Measurements from ENCODE around the gene POMGNT1.

The POMGNT1 gene

DNA sequence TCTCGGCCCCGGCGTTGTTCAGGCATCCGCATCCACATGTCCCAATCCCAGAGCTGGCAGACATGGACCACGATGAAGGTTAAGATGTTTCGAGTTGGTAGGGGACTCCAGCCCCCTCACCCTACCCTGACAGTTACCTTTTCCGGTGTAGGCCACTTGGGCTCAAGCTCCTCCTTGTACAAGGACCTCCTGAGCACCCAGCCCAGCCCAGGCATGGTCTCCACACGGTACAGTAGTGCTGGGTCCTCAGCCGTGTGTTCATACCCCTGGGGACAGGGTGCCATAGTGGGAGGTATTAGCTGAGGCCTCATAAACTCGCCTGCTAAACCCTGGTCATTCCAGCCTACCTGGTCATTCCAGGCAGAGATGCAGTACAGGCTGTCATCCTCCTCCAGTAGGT, 6.1 kb downstream of the POMGNT1 start:
- Histone ChIP-seq H3K4me2 (ENCODE audit: low read depth, low read length, poor library complexity, severe bottlenecking) (no peak overlapping the region), H3K9me2 (replicated peaks; ENCODE audit: insufficient read depth, low read length) (no peaks in the 10 kb centered on the region), H3K9me3 (ENCODE audit: insufficient read depth, low read length) (no peaks in the 10 kb centered on the region), H3F3A (ENCODE audit: insufficient read depth) (no peaks in the 10 kb centered on the region), H3K36me3 (ENCODE audit: low read length) (no peaks in the 10 kb centered on the region), H3K4me3 (ENCODE audit: insufficient read depth, low read length, poor library complexity, severe bottlenecking) (no peak overlapping the region), H3K9ac (ENCODE audit: low read length) (no peak overlapping the region), H3K27ac (ENCODE audit: low read depth, low read length) (no peak overlapping the region), H3K27me3 (ENCODE audit: low read length) (no peaks in the 10 kb centered on the region), H3K79me2 (ENCODE audit: insufficient read depth, low read length) (no peaks in the 10 kb centered on the region), H4K20me1 (ENCODE audit: low read depth, low read length) (no peaks in the 10 kb centered on the region), H2AFZ (ENCODE audit: low read depth, low read length, severe bottlenecking) (no peak overlapping the region)
- no peak for TF ChIP-seq EZH2phosphoT487 (conservative IDR thresholded peaks at IDR 0.05; ENCODE audit: low read length)
- TF ChIP-seq, protein P1, sequence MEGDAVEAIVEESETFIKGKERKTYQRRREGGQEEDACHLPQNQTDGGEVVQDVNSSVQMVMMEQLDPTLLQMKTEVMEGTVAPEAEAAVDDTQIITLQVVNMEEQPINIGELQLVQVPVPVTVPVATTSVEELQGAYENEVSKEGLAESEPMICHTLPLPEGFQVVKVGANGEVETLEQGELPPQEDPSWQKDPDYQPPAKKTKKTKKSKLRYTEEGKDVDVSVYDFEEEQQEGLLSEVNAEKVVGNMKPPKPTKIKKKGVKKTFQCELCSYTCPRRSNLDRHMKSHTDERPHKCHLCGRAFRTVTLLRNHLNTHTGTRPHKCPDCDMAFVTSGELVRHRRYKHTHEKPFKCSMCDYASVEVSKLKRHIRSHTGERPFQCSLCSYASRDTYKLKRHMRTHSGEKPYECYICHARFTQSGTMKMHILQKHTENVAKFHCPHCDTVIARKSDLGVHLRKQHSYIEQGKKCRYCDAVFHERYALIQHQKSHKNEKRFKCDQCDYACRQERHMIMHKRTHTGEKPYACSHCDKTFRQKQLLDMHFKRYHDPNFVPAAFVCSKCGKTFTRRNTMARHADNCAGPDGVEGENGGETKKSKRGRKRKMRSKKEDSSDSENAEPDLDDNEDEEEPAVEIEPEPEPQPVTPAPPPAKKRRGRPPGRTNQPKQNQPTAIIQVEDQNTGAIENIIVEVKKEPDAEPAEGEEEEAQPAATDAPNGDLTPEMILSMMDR (IDR thresholded peaks at IDR 0.05; ENCODE audit: insufficient read depth, low read length, poor library complexity, severe bottlenecking): no peak

DNA sequence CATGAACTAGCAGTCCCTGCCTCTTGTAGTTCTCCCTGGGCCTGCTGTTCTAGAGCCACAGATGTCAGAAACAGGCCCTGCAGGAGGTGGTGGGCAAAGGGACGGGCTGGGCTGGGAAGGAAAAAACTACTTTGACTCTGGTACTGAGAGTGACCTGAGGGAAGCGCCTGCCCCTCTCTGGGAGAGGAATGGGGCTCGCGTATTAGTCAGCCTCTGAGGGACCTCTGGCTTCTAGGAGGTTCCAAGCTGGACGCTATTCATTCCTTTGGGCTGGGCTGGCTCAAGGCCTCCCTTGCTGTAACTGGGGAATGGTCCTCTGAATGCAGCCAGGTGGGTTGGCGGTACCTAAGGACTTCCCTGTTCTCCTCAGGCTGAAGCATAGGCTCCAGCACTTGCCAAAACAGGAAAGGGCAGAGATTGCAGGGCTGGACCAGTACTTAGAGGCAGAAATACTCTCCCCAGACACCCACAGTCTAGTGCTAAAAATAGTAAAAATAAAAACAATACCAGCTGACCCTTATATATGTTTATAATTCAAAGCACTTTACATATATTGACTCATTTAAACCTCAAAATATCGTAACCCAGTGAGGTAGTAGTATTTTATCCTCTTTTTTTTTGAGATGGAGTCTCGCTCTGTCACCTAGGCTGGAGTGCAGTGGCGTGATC, 7.1 kb downstream of the POMGNT1 start:
- TF ChIP-seq, protein P1 (IDR thresholded peaks at IDR 0.05; ENCODE audit: insufficient read depth, low read length, poor library complexity, severe bottlenecking): no peak
- TF ChIP-seq EZH2phosphoT487 (conservative IDR thresholded peaks at IDR 0.05; ENCODE audit: low read length): no peak
- Histone ChIP-seq H3K9me2 (replicated peaks; ENCODE audit: insufficient read depth, low read length) (no peaks in the 10 kb centered on the region), H3K79me2 (ENCODE audit: insufficient read depth, low read length) (no peaks in the 10 kb centered on the region), H2AFZ (ENCODE audit: low read depth, low read length, severe bottlenecking) (no peak overlapping the region), H3K9me3 (ENCODE audit: insufficient read depth, low read length) (no peaks in the 10 kb centered on the region), H3K4me2 (ENCODE audit: low read depth, low read length, poor library complexity, severe bottlenecking) (no peak overlapping the region), H3K9ac (ENCODE audit: low read length) (no peak overlapping the region), H4K20me1 (ENCODE audit: low read depth, low read length) (no peaks in the 10 kb centered on the region), H3K4me3 (ENCODE audit: insufficient read depth, low read length, poor library complexity, severe bottlenecking) (no peak overlapping the region), H3K36me3 (ENCODE audit: low read length) (no peaks in the 10 kb centered on the region), H3F3A (ENCODE audit: insufficient read depth) (no peaks in the 10 kb centered on the region), H3K27ac (ENCODE audit: low read depth, low read length) (no peak overlapping the region), H3K27me3 (ENCODE audit: low read length) (no peaks in the 10 kb centered on the region)

DNA sequence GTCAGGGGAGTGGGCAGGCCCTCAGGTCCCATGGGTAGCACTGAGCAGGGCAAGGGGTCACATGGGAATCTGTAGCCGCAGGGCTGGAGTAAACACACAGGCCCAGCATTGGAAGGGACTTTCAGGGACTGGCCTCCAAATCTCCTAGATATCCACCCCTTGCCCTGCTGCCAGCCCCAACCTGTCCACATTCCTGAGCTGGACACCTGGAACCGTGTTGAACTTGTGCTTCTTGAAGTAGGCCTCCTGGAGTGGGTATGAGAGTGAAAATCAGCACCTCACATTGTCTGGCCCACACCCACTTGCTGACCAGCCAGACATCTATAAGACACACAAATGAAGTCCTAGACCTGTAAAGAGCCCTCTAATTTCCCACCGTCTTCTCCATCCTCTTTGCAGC, 7.7 kb downstream of the POMGNT1 start:
- Histone ChIP-seq H3K9me3 (ENCODE audit: insufficient read depth, low read length) (no peaks in the 10 kb centered on the region), H4K20me1 (ENCODE audit: low read depth, low read length) (no peaks in the 10 kb centered on the region), H3F3A (ENCODE audit: insufficient read depth) (no peaks in the 10 kb centered on the region), H3K4me2 (ENCODE audit: low read depth, low read length, poor library complexity, severe bottlenecking) (no peak overlapping the region), H2AFZ (ENCODE audit: low read depth, low read length, severe bottlenecking) (no peak overlapping the region), H3K79me2 (ENCODE audit: insufficient read depth, low read length) (no peaks in the 10 kb centered on the region), H3K9ac (ENCODE audit: low read length) (no peak overlapping the region), H3K27ac (ENCODE audit: low read depth, low read length) (no peak overlapping the region), H3K27me3 (ENCODE audit: low read length) (no peaks in the 10 kb centered on the region), H3K36me3 (ENCODE audit: low read length) (no peaks in the 10 kb centered on the region), H3K9me2 (replicated peaks; ENCODE audit: insufficient read depth, low read length) (no peaks in the 10 kb centered on the region), H3K4me3 (ENCODE audit: insufficient read depth, low read length, poor library complexity, severe bottlenecking) (no peak overlapping the region)
- TF ChIP-seq EZH2phosphoT487 (conservative IDR thresholded peaks at IDR 0.05; ENCODE audit: low read length): no peak
- TF ChIP-seq, protein P1 (IDR thresholded peaks at IDR 0.05; ENCODE audit: insufficient read depth, low read length, poor library complexity, severe bottlenecking): no peak
